DND-41 (cell line): ENCODE measurements around the gene EDAR.

ENCODE experiments used
- ATAC-seq: fragments of 200-7000 bp; cut with Tn5 transposase; 3 replicates; pipeline ENCODE4 v1.9.1; 2021; ENCODE audit warnings: low read depth; ENCODE audit not compliant: insufficient read depth
- DNase-seq: peaks from one replicate; pipeline ENCODE4 v3.0.0-alpha.2; 2020
- H2AFZ ChIP-seq: 2 replicates; pipeline ENCODE4 v1.6.0; 2012; ENCODE audit warnings: low read depth, low read length
- H3K27ac ChIP-seq: 2 replicates; pipeline ENCODE4 v1.5.1; 2012; ENCODE audit warnings: low read length, inconsistent platforms
- H3K27me3 ChIP-seq: fragments of 200-600 bp; sonication (generic); 2 replicates; pipeline ENCODE4 v1.6.0; 2012; ENCODE audit warnings: low read length, mild to moderate bottlenecking, inconsistent platforms; ENCODE audit not compliant: insufficient read depth, poor library complexity
- H3K36me3 ChIP-seq: 2 replicates; pipeline ENCODE4 v1.5.1; 2012; ENCODE audit warnings: low read length, inconsistent platforms; ENCODE audit not compliant: insufficient read depth
- H3K4me1 ChIP-seq: 2 replicates; pipeline ENCODE4 v1.5.1; 2012; ENCODE audit warnings: mild to moderate bottlenecking, low read length; ENCODE audit not compliant: insufficient read depth
- H3K4me2 ChIP-seq: 2 replicates; pipeline ENCODE4 v1.6.0; 2012; ENCODE audit warnings: mild to moderate bottlenecking, moderate library complexity, low read length, inconsistent platforms; ENCODE audit not compliant: insufficient read depth
- H3K4me3 ChIP-seq, 2 experiments: fragments of 200-600 bp in 1 of 2; shearing (Covaris generic) in 1 of 2; 2 replicates each; pipeline ENCODE4 v1.5.1; 2012 to 2016; ENCODE audit warnings: inconsistent platforms in 2 of 2, low read length in 2 of 2, mild to moderate bottlenecking in 2 of 2, low read depth in 1 of 2, moderate library complexity in 1 of 2
- H3K79me2 ChIP-seq: 2 replicates; pipeline ENCODE4 v1.6.0; 2012; ENCODE audit warnings: low read length, inconsistent platforms; ENCODE audit not compliant: insufficient read depth
- H3K9ac ChIP-seq: 2 replicates; pipeline ENCODE4 v1.6.0; 2012; ENCODE audit warnings: low read depth, mild to moderate bottlenecking, inconsistent platforms, low read length, moderate library complexity
- H3K9me3 ChIP-seq: 2 replicates; pipeline ENCODE4 v1.5.1; 2012; ENCODE audit warnings: low read length, moderate library complexity, mild to moderate bottlenecking, inconsistent platforms; ENCODE audit not compliant: insufficient read depth, severe bottlenecking
- H4K20me1 ChIP-seq: 2 replicates; pipeline ENCODE4 v1.6.0; 2012; ENCODE audit warnings: low read length; ENCODE audit not compliant: insufficient read depth
- CTCF ChIP-seq: IDR thresholded peaks from 2 replicates; pipeline ENCODE4 v1.5.1; 2012; ENCODE audit warnings: borderline replicate concordance, low read length, moderate library complexity, mild to moderate bottlenecking; ENCODE audit not compliant: poor library complexity, severe bottlenecking; ENCODE audit errors: extremely low read depth
- EZH2 ChIP-seq: IDR thresholded peaks from 3 replicates; pipeline ENCODE4 v1.6.1; 2012; ENCODE audit warnings: borderline replicate concordance, low read depth, mild to moderate bottlenecking, moderate library complexity, low read length, inconsistent platforms; ENCODE audit not compliant: severe bottlenecking

The EDAR gene

DNA sequence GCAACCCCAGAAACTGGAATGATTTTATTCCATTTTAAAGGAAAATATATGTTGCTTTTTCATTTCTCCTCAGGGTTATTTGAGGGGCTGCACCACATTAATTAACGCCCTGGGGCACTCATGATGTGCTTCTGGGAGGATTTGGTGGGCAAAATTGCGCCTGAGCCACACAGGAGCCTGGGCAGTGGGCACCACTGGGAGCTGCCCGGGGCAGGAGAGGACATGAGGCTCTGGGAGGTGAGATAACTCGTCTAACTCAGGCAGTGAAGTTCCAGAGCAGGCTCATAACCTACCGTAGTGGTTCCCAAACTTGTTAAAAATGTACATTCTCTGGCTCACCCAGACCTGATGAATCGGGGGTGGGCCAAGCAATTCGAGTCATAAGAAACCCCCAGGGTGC lies 68.3 kb downstream of the EDAR start:
- H3K4me1 ChIP-seq = no peaks in the 10 kb centered on the region; the same call in 1 of the 2 replicates
- no peaks in the 10 kb centered on the region for H4K20me1 ChIP-seq
- no peak overlapping the region for H3K4me3 ChIP-seq
- H3K9ac ChIP-seq = no peak overlapping the region
- TF ChIP-seq CTCF (no peak), EZH2 (no peak)
- no peaks in the 10 kb centered on the region for H3K27me3 ChIP-seq
- no peak overlapping the region for H3K4me2 ChIP-seq
- ATAC-seq = no peak
- H2AFZ ChIP-seq = no peak overlapping the region
- no peaks in the 10 kb centered on the region for H3K9me3 ChIP-seq
- no peak for DNase-seq
- no peak overlapping the region for H3K27ac ChIP-seq
- no peaks in the 10 kb centered on the region for H3K36me3 ChIP-seq
- H3K79me2 ChIP-seq = no peaks in the 10 kb centered on the region

- Histone ChIP-seq H3K27ac (no peak overlapping the region), H3K27me3 (no peaks in the 10 kb centered on the region), H3K36me3 (no peaks in the 10 kb centered on the region), H4K20me1 (no peaks in the 10 kb centered on the region), H2AFZ (no peak overlapping the region), H3K9ac (no peak overlapping the region), H3K4me1 (no peaks in the 10 kb centered on the region; the same call in 1 of the 2 replicates), H3K4me3 (no peak overlapping the region), H3K79me2 (no peaks in the 10 kb centered on the region), H3K4me2 (no peak overlapping the region), H3K9me3 (no peaks in the 10 kb centered on the region)
- TF ChIP-seq CTCF = no peak
- TF ChIP-seq EZH2 = no peak
- DNase-seq = no peak
- no peak for ATAC-seq
These were observed 69.2 kb downstream of the EDAR start for GRCh38 chr2:108919571-108920373.

- ATAC-seq = no peak
- TF ChIP-seq EZH2 (no peak), CTCF (no peak)
- Histone ChIP-seq H3K9me3 (no peaks in the 10 kb centered on the region), H3K4me2 (no peak overlapping the region), H3K27me3 (no peaks in the 10 kb centered on the region), H3K79me2 (no peaks in the 10 kb centered on the region), H3K36me3 (no peaks in the 10 kb centered on the region), H3K27ac (no peak overlapping the region), H2AFZ (no peak overlapping the region), H3K4me1 (no peaks in the 10 kb centered on the region; the same call in none of the 2 replicates), H4K20me1 (no peaks in the 10 kb centered on the region), H3K9ac (no peak overlapping the region), H3K4me3 (no peak overlapping the region)
- DNase-seq = no peak
These were observed 70.1 kb downstream of the EDAR start for GRCh38 chr2:108918941-108919341.
